BLaER1 (cell line): ENCODE measurements around the gene ZNF892.
"Not testable (repeated sequence)": the region's sequence is repeated elsewhere in the genome, so short reads cannot be mapped to it uniquely, and the experiment has no call there.

Experiments used
- H3K27ac ChIP-seq: shearing (Covaris generic); formaldehyde crosslinking; 2 replicates; pipeline ENCODE4 v1.8.1; 2022
- H3K27me3 ChIP-seq: shearing (Covaris generic); formaldehyde crosslinking; 2 replicates; pipeline ENCODE4 v1.8.1; 2022
- H3K36me3 ChIP-seq: shearing (Covaris generic); formaldehyde crosslinking; 2 replicates; pipeline ENCODE4 v1.8.1; 2022
- H3K4me1 ChIP-seq: shearing (Covaris generic); formaldehyde crosslinking; 2 replicates; pipeline ENCODE4 v1.8.1; 2022
- H3K4me2 ChIP-seq: shearing (Covaris generic); formaldehyde crosslinking; 2 replicates; pipeline ENCODE4 v1.8.1; 2022
- H3K4me3 ChIP-seq: shearing (Covaris generic); formaldehyde crosslinking; 2 replicates; pipeline ENCODE4 v1.8.1; 2022
- H3K9ac ChIP-seq: shearing (Covaris generic); formaldehyde crosslinking; 2 replicates; pipeline ENCODE4 v1.8.1; 2022
- H3K9me3 ChIP-seq: shearing (Covaris generic); formaldehyde crosslinking; 2 replicates; pipeline ENCODE4 v1.8.1; 2022
- H4K20me1 ChIP-seq: shearing (Covaris generic); formaldehyde crosslinking; 2 replicates; pipeline ENCODE4 v1.8.1; 2022
- Cebpa-rat ChIP-seq: shearing (Covaris generic); IDR thresholded peaks from 2 replicates; pipeline ENCODE4 v1.8.1; 2022

Gene ZNF892

GRCh38 chr2:95215018-95215612 is 7.8 kb downstream of the ZNF892 start:
- Histone ChIP-seq H3K27me3 (no peaks in the 10 kb centered on the region), H3K9ac (no peak overlapping the region), H3K36me3 (peaks cover 100% of the 10 kb centered on the region), H3K4me2 (no peak overlapping the region), H3K4me3 (peak overlapping the region; percentile 19), H3K4me1 (no peaks in the 10 kb centered on the region), H4K20me1 (no peaks in the 10 kb centered on the region), H3K27ac (no peak overlapping the region), H3K9me3 (peaks cover 100% of the 10 kb centered on the region)
- no peak for TF ChIP-seq Cebpa-rat

GRCh38 chr2:95220449-95220848 is 13.1 kb downstream of the ZNF892 start:
- no peaks in the 10 kb centered on the region for H3K4me1 ChIP-seq
- H3K4me2 ChIP-seq = no peak overlapping the region
- no peak overlapping the region for H3K27ac ChIP-seq
- H3K4me3 ChIP-seq = no peak overlapping the region
- no peak overlapping the region for H3K9ac ChIP-seq
- peaks cover 93% of the 10 kb centered on the region for H3K36me3 ChIP-seq
- H3K9me3 ChIP-seq = peaks cover 99% of the 10 kb centered on the region
- no peak for TF ChIP-seq Cebpa-rat
- H3K27me3 ChIP-seq = no peaks in the 10 kb centered on the region
- H4K20me1 ChIP-seq = no peaks in the 10 kb centered on the region

- no peaks in the 10 kb centered on the region for H3K4me1 ChIP-seq
- H4K20me1 ChIP-seq = no peaks in the 10 kb centered on the region
- no peak overlapping the region for H3K9ac ChIP-seq
- no peak overlapping the region for H3K4me2 ChIP-seq
- peaks cover 41% of the 10 kb centered on the region for H3K36me3 ChIP-seq
- H3K27ac ChIP-seq = no peak overlapping the region
- no peak for TF ChIP-seq Cebpa-rat
- no peak overlapping the region for H3K4me3 ChIP-seq
- no peaks in the 10 kb centered on the region for H3K27me3 ChIP-seq
- peaks cover 47% of the 10 kb centered on the region for H3K9me3 ChIP-seq
These were observed 18.3 kb downstream of the ZNF892 start for GRCh38 chr2:95225658-95226057.

- Histone ChIP-seq H3K4me2 (no peak overlapping the region), H3K4me1 (no peaks in the 10 kb centered on the region), H3K9ac (no peak overlapping the region), H4K20me1 (no peaks in the 10 kb centered on the region), H3K4me3 (no peak overlapping the region), H3K27ac (no peak overlapping the region), H3K36me3 (no peaks in the 10 kb centered on the region), H3K27me3 (no peaks in the 10 kb centered on the region), H3K9me3 (0 out of 2 replicates have a peak, but pooled peaks cover 9% of the 10 kb centered on the region)
- no peak; the same call in 1 of the 2 replicates for TF ChIP-seq Cebpa-rat
These were observed 24.4 kb downstream of the ZNF892 start for GRCh38 chr2:95231723-95232122.

- Histone ChIP-seq H3K9me3 (0 out of 2 replicates have a peak, but pooled peaks cover 9% of the 10 kb centered on the region), H3K4me2 (no peak overlapping the region), H3K36me3 (no peaks in the 10 kb centered on the region), H3K27ac (no peak overlapping the region), H4K20me1 (no peaks in the 10 kb centered on the region), H3K27me3 (no peaks in the 10 kb centered on the region), H3K4me3 (no peak overlapping the region), H3K4me1 (no peaks in the 10 kb centered on the region), H3K9ac (no peak overlapping the region)
- TF ChIP-seq Cebpa-rat = no peak
These were observed 24.9 kb downstream of the ZNF892 start for GRCh38 chr2:95232232-95232631.

- Histone ChIP-seq H3K9ac (no peak overlapping the region), H3K27ac (no peak overlapping the region), H3K36me3 (no peaks in the 10 kb centered on the region), H3K4me1 (no peaks in the 10 kb centered on the region), H3K4me3 (no peak overlapping the region), H3K27me3 (no peaks in the 10 kb centered on the region), H3K9me3 (0 out of 2 replicates have a peak, but pooled peaks cover 9% of the 10 kb centered on the region), H4K20me1 (no peaks in the 10 kb centered on the region), H3K4me2 (no peak overlapping the region)
- no peak for TF ChIP-seq Cebpa-rat
These were observed 27.0 kb downstream of the ZNF892 start for GRCh38 chr2:95234286-95234785.

GRCh38 chr2:95234816-95235215 is 27.5 kb downstream of the ZNF892 start:
- H3K27me3 ChIP-seq = no peaks in the 10 kb centered on the region
- H3K4me2 ChIP-seq = no peak overlapping the region
- TF ChIP-seq Cebpa-rat = no peak
- no peak overlapping the region for H3K4me3 ChIP-seq
- H4K20me1 ChIP-seq = no peaks in the 10 kb centered on the region
- H3K4me1 ChIP-seq = no peaks in the 10 kb centered on the region
- 0 out of 2 replicates have a peak, but pooled peaks cover 9% of the 10 kb centered on the region for H3K9me3 ChIP-seq
- H3K9ac ChIP-seq = no peak overlapping the region
- no peak overlapping the region for H3K27ac ChIP-seq
- no peaks in the 10 kb centered on the region for H3K36me3 ChIP-seq

GRCh38 chr2:95238131-95238530 is 30.8 kb downstream of the ZNF892 start:
- Histone ChIP-seq H3K4me3 (no peak overlapping the region), H3K36me3 (0 out of 2 replicates have a peak, but pooled peaks cover 6% of the 10 kb centered on the region), H3K4me2 (no peak overlapping the region), H4K20me1 (no peaks in the 10 kb centered on the region), H3K4me1 (no peaks in the 10 kb centered on the region), H3K9ac (no peak overlapping the region), H3K27me3 (no peaks in the 10 kb centered on the region), H3K9me3 (peaks cover 42% of the 10 kb centered on the region), H3K27ac (no peak overlapping the region)
- no peak for TF ChIP-seq Cebpa-rat

GRCh38 chr2:95240091-95240490 is 32.8 kb downstream of the ZNF892 start:
- Histone ChIP-seq H3K9ac (no peak overlapping the region), H3K9me3 (peaks cover 33% of the 10 kb centered on the region), H3K4me2 (no peak overlapping the region), H3K27me3 (no peaks in the 10 kb centered on the region), H3K27ac (no peak overlapping the region), H4K20me1 (no peaks in the 10 kb centered on the region), H3K4me1 (no peaks in the 10 kb centered on the region), H3K36me3 (0 out of 2 replicates have a peak, but pooled peaks cover 6% of the 10 kb centered on the region), H3K4me3 (no peak overlapping the region)
- TF ChIP-seq Cebpa-rat = no peak

GRCh38 chr2:95240556-95240955 is 33.2 kb downstream of the ZNF892 start:
- Histone ChIP-seq H3K9ac (no peak overlapping the region), H3K36me3 (0 out of 2 replicates have a peak, but pooled peaks cover 6% of the 10 kb centered on the region)

GRCh38 chr2:95242084-95242483 is 34.8 kb downstream of the ZNF892 start:
- H3K4me3 ChIP-seq, H3K4me2 ChIP-seq, H3K36me3 ChIP-seq, H4K20me1 ChIP-seq, H3K27ac ChIP-seq, H3K27me3 ChIP-seq, H3K9ac ChIP-seq, H3K4me1 ChIP-seq: not testable (repeated sequence)
- peaks cover 33% of the 10 kb centered on the region for H3K9me3 ChIP-seq

More at GRCh38 chr2:95240556-95240955, 33.2 kb downstream of the ZNF892 start:
- no peak overlapping the region for H3K4me3 ChIP-seq
- no peaks in the 10 kb centered on the region for H3K27me3 ChIP-seq
- peaks cover 33% of the 10 kb centered on the region for H3K9me3 ChIP-seq
- no peak overlapping the region for H3K27ac ChIP-seq
- no peaks in the 10 kb centered on the region for H4K20me1 ChIP-seq
- H3K4me1 ChIP-seq = no peaks in the 10 kb centered on the region
- TF ChIP-seq Cebpa-rat = no peak
- no peak overlapping the region for H3K4me2 ChIP-seq
